Measurements from ENCODE around the gene ARHGEF26.

DNA sequence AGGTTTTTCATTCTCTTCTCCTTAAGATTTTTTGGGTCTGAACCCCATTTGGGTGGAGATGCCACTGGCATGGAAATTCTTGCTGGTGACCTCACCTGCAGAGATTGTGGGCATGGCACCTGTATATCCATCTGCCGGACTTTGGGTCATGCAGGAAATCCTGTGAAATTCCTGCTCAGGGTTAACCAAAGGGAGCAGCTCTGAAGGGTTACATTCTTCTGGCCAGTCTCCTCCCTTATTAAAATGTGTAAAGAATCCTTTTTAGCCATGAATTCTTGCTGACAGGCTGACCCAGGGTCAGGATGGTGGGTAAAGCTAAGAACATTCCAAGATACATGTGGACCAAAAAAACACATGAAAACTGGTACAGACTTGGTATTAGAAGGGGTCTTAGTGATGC, 27.4 kb downstream of the ARHGEF26 start:
- TF ChIP-seq, protein P1, sequence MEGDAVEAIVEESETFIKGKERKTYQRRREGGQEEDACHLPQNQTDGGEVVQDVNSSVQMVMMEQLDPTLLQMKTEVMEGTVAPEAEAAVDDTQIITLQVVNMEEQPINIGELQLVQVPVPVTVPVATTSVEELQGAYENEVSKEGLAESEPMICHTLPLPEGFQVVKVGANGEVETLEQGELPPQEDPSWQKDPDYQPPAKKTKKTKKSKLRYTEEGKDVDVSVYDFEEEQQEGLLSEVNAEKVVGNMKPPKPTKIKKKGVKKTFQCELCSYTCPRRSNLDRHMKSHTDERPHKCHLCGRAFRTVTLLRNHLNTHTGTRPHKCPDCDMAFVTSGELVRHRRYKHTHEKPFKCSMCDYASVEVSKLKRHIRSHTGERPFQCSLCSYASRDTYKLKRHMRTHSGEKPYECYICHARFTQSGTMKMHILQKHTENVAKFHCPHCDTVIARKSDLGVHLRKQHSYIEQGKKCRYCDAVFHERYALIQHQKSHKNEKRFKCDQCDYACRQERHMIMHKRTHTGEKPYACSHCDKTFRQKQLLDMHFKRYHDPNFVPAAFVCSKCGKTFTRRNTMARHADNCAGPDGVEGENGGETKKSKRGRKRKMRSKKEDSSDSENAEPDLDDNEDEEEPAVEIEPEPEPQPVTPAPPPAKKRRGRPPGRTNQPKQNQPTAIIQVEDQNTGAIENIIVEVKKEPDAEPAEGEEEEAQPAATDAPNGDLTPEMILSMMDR (IDR thresholded peaks at IDR 0.05), result no peak
- TF ChIP-seq EP300 (IDR thresholded peaks at IDR 0.05) (no peak), POLR2AphosphoS5 (IDR thresholded peaks at IDR 0.05) (no peak)

Data from sigmoid colon (tissue), 4 donors.